ENCODE measurements around the gene ERG. TPM values are rescaled to one million over a fixed set of nuclear protein-coding genes. Genes with fewer than 3 reads are reported as not detected.

Gene ERG, protein sequence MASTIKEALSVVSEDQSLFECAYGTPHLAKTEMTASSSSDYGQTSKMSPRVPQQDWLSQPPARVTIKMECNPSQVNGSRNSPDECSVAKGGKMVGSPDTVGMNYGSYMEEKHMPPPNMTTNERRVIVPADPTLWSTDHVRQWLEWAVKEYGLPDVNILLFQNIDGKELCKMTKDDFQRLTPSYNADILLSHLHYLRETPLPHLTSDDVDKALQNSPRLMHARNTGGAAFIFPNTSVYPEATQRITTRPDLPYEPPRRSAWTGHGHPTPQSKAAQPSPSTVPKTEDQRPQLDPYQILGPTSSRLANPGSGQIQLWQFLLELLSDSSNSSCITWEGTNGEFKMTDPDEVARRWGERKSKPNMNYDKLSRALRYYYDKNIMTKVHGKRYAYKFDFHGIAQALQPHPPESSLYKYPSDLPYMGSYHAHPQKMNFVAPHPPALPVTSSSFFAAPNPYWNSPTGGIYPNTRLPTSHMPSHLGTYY
- not detected in 2 replicates for total RNA-seq

DNA sequence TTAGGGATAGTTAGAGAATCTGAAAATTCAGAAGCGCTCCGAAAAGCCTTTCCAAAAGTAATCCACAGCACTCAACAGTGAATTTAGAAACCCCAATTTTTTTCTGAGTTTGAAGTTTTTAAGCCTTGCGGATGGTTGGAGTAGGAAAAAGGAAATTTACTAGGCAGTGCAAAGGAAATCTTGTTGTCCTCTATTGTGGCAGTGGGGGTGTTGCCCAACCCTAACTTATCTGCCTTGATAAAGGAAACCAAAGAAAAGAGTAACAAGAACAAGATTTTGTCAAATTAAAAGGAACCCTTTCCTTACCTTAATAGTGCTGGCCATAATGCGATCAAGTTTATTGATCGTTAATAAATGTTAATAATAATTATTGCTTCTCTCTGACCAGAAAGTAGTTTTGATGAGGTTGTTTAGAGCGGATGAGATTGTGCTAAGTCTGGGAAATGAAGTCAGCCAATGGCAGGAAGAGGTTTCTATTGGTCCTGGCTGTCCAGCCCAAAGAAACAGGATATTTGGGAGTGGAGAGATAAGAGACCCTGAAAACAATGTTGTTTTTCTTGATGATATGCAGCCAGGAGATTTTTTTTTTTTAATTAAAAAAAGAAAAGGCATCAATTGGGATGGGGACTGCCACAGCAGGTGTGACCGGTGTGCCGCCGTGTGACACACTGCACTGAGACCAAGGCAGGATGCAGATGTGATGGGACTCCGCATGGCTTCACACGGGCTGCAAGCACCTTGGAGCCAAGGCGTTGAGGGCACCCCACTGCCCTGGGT is at the start of gene ERG:
Gene ERG (minus strand): TSS at position 421 of the 777 bp plus-strand sequence. CDS start 97 bp downstream, at position 324.

Small RNA genes within 50 kb of the gene (small RNA-seq; reads per million reads assigned to genes)
- not detected for gene SNRPGP13

Other genes with a start within 250 kb of the ERG start
- 1.3 and 1.9 TPM in 2 replicates for gene KCNJ15, start 241.5 kb downstream of the ERG start, total RNA-seq

All from hair follicle dermal papilla cell (primary cell).